Stimulated activated CD8-positive, alpha-beta memory T cell treated with anti-CD3 and anti-CD28 coated beads, Interleukin-15, amount 100 ng/mL, for 1 hour (primary cell): Measurements from ENCODE around the gene LAG3.
"Not testable (repeated sequence)": the region's sequence is repeated elsewhere in the genome, so short reads cannot be mapped to it uniquely, and the experiment has no call there.

Experiments used
- DNase-seq: peaks from one replicate; pipeline ENCODE4 v3.0.0-alpha.2; 2020; ENCODE audit warnings: low read depth

Gene LAG3

GRCh38 chr12:6772331-6772695 is at the start of gene LAG3:
LAG3 (plus strand) TSS chr12:6772520; CDS start chr12:6772853, 333 bp downstream.
- DNase-seq, result peak; percentile 44

DNA sequence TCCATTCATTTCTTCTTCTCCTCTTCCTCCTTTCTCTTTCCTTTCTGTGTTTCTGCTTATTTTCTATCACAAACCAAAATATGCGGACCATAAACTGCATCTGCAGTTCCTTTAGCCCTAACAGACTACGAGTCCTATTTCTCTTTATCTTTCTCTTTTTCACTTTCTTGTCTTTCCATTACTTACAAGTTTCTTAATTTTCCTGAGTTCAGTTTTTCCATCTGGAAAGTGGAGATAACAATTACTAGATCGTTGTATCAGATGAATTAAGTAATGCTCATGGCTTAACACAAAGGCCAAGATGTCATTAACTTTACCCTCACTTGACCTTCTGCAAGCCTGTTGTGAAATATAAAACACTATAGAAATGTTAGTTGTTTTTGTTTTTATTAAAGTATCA is 49.5 kb upstream of the LAG3 start:
- no peak for DNase-seq

GRCh38 chr12:6723607-6724408 is 48.5 kb upstream of the LAG3 start, which contains the start of gene COPS7A:
COPS7A (plus strand) TSS chr12:6724046; CDS start chr12:6724657, 611 bp downstream.
- peak; percentile 94 for DNase-seq

DNA sequence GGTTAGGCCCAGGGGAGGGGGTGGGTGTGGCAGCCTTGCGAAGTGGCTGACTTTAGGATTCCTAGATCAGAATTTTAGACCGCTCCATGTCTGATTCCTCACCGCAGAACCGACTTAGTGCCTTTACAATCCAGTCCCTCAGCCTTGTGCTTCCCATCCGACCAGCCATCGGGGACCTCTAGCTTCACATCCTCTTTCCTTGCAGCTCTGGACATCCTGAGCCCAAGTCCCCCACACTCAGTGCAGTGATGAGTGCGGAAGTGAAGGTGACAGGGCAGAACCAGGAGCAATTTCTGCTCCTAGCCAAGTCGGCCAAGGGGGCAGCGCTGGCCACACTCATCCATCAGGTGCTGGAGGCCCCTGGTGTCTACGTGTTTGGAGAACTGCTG is 47.9 kb upstream of the LAG3 start:
- no peak for DNase-seq

- no peak for DNase-seq
Observed at GRCh38 chr12:6725350-6725749, 47.0 kb upstream of the LAG3 start.

DNA sequence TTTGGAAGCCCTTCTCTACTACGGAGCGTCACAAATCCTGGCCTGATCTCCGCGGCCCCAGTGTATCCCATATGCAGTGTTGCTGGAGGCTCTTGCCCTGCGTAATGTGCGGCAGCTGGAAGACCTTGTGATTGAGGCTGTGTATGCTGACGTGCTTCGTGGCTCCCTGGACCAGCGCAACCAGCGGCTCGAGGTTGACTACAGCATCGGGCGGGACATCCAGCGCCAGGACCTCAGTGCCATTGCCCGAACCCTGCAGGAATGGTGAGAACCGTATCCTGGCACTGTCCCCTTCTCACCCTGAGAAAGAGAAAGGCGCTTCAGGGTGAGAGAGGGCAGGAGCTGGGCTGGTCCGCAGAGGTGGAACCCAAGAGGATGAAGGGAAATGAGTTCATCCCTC is 43.1 kb upstream of the LAG3 start:
- no peak for DNase-seq

- no peak for DNase-seq
Observed at GRCh38 chr12:6730169-6730568, 42.2 kb upstream of the LAG3 start.

DNA sequence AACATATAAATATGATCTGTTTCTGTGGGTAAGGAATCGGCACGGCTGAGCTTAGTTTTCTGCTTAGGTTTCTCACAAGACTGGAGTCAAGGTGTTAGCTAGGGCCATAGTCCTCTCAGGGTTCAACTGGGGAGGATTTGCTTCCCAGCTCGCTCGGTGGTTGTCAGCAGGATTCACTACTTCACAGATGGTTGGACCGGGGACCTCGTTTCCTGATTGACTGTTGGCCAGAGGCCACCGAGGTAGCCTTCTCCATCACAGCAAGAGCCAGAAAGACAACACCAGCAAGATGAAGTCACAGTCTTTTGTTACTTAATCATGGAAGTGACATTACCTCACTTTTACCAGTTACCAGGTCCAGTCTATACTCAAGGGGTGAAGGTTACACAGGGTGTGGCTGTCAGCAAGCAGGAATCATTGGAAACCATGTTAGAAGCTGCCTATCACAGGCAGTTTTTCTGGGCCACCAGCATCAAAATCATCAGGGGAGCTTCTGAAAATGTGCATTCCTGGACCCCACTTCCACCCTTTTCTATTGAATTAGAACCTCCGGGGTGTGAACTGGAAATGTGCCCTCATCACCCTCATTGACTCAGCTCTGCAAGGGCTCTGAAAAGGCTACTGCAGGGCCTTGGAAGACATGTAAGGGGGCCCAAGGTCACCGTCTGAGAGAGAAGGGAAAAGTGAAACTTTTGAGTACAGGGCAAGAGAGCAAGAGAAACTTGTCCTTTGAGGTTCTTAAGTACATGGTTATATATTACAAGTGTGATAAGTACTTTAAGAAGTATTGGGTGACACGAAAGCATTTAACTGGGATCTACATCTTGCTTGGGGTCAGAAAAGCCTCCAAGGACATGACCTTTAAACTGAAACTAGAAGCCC is 37.6 kb upstream of the LAG3 start:
- DNase-seq, result no peak

GRCh38 chr12:6735448-6736191 is 36.7 kb upstream of the LAG3 start:
- DNase-seq, result no peak

DNA sequence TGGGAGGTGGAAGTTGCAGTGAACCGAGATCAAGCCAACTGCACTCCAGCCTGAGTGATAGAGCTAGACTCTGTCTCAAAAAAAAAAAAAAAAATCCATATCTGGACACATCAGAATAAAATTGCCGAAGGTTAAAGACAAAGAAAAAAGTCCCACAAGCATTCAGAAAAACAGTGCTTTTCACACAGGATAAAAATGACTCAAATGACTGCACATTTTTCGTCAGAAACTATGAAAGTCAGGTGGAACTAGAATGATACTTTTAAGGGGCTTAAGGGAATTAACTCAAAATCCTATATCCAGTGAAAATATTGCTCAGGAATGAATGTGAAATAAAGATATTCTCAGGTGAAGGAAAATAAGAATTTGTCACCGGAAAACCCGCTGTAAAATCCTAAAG is 35.6 kb upstream of the LAG3 start:
- no peak for DNase-seq

DNA sequence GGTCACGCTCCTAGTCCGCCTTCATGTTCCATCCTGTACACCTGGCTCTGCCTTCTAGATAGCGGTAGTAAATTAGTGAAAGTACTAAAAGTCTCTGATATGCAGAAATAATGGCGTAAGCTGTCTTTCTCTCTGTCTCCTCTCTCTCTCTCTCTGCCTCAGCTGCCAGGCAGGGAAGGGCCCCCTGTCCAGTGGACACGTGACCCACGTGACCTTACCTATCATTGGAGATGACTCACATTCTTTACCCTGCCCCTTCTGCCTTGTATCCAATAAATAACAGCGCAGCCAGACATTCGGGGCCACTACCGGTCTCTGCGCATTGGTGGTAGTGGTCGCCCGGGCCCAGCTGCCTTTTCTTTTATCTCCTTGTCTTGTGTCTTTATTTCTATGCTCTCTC is 30.2 kb upstream of the LAG3 start:
- not testable (repeated sequence) for DNase-seq

GRCh38 chr12:6742834-6743233 is 29.5 kb upstream of the LAG3 start:
- DNase-seq, result no peak

- not testable (repeated sequence) for DNase-seq
Observed at GRCh38 chr12:6743300-6743699, 29.0 kb upstream of the LAG3 start.

- no peak for DNase-seq
Observed at GRCh38 chr12:6745741-6746525, 26.4 kb upstream of the LAG3 start.

GRCh38 chr12:6747216-6747615 is 25.1 kb upstream of the LAG3 start:
- no peak for DNase-seq

- no peak for DNase-seq
Observed at GRCh38 chr12:6748761-6749160, 23.6 kb upstream of the LAG3 start.

DNA sequence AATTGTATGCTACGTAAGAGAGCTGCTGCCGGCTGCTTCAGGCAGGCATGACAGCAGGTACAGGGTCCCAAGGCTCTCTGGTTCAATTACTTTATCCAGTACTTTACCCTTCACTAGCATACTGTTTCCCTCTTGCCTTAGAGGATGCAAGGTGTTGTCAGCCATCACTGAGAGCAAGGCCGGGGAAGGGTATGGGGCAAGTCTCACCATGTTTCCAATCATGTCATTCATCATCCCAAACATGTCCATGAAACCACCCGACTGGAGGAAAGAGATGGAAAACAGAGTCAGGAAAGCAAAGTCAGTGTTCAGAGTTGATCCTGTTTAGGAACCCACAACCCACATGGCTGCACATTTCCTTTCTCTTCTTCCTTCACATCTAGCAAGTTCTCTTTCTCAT is 21.8 kb upstream of the LAG3 start:
- DNase-seq, result no peak

DNA sequence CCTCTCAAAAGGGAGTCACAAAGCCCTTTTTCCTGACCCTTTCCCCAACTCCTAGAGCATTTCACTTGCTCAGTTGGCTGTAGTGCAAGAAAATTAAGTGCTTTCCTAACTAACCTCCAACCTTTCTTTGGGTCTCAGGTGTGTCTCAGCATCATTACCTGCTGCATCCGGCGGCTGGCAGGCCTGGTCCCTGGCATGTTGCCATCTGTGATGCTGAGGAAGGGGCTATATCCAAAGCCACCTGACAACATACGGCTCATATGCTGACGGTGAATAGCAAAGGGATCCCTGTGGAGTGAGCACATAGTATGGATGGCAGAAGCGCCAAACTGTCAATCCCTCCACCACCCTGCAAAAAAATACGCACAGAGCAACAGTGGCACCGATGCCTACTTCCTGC is 20.6 kb upstream of the LAG3 start:
- no peak for DNase-seq

DNA sequence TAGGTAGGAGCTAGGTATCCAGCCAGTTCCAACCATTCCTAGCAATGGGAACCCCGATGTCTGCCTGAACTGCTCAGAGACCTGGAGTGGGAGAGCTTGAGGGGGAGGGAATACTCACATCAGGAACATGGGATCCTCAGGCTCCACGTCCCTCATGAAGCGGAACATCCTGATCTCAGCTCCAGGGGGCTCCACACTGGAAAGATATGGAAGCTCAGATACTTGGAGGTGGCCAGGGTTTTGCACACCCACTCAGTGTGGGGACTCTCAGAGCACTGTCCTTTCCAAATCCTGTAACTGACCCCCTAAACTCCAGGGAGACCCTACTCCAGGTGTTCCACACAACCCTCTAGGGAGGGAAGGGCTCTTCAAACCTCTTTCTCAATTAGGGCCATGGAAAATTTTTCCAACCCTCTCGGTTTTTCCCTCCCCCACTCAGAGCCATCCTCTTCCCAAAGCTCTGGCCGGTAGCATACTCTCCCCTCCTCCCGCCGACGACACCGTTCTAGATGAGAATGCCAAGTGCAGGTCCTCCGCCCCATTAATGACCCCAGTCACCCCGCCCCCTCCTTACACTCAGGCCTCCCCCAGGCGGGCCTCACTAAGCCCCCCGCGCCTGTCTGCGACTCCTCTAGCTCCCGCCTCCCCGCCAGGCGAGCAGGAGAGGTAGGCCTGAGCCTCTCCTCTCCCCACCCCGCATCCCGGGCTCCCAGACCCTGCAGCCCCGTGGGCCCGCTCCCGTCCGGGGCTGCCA is 20.0 kb upstream of the LAG3 start:
- no peak for DNase-seq

DNA sequence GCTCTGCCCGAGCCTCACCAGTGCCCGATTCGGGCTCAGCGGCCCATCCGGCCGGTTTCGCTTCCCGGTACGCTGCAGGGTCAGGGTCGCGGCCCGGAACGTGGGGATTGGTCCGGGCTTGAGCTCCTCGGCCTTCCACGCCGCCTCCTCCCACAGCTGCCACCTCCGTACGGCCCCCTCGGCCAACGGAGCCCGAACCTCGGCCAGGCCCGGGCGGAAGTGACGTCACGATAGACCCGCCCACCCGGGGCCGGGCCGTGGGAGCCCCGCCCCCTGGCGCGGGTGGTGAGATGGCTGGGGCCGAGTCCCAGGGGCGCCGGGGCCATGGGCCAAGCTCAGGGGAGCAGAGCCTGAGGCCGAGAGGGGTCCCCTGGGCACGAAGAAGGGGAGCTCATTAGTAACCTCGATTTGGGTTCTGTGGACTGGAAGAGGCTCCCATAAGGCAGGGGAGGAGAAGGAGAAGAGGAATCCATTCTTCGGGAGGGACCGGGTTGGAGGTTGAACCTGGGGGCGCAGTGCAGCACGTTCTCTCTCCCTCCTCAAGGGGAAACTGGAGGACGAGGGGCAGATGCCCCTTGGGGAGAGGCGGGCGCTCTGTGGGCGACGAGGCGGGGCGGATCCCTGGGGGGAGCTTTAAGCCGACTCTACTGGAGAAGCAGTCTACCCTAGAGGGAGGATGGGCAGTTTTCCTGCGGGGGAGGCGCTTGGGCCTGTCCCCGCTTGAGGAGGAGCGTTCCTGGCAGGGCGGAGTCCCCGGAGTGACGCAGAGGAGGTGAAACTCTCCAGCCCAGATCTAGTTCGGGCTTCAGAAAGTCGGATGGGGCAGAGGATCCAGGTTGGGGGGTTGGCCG is 19.2 kb upstream of the LAG3 start, which contains the start of gene MLF2:
Gene MLF2 (minus strand): TSS at position 221 of the 851 bp plus-strand sequence. CDS start 807 bp downstream, outside the sequence.
- DNase-seq, result peak; percentile 96
